ENCODE results near the gene KDM4C. TPM values are rescaled to one million over a fixed set of nuclear protein-coding genes. Genes with fewer than 3 reads are reported as not detected.

Gene KDM4C
- 8.6 to 11.5 TPM (median 10.1 TPM) in 5 replicates for total RNA-seq (2022; extraction: Qiagen RNA extraction; ENCODE audit: low read depth)

GRCh38 chr9:6757456-6758247 is at the start of gene KDM4C:
KDM4C (plus strand) TSS chr9:6757973; CDS start chr9:6792989, 35,016 bp downstream.

Other genes with a start within 250 kb of the KDM4C start
- gene GLDC, start 112.2 kb upstream of the KDM4C start, total RNA-seq (2022; extraction: Qiagen RNA extraction; ENCODE audit: low read depth): 12.7 to 17.4 TPM (median 13.3 TPM) in 5 replicates

Data from A549 treated with CpdA at 1 μM for 4 hours (cell line).